Hematopoietic multipotent progenitor cell treated with erythropoietin and hydrocortisone succinate and interleukin-3 and kit ligand, for 6 days (in vitro differentiated cells): ENCODE data around the gene FBXO40.
"Not testable (repeated sequence)": the region's sequence is repeated elsewhere in the genome, so short reads cannot be mapped to it uniquely, and the experiment has no call there.

ENCODE experiments used
- DNase-seq: peaks from one replicate; pipeline ENCODE4 v3.0.0-alpha.2; 2015

The FBXO40 gene

GRCh38 chr3:121592856-121593702 lies at the start of gene FBXO40:
FBXO40 (plus strand) TSS chr3:121593379; CDS start chr3:121620576, 27,197 bp downstream.
- DNase-seq: no peak

DNA sequence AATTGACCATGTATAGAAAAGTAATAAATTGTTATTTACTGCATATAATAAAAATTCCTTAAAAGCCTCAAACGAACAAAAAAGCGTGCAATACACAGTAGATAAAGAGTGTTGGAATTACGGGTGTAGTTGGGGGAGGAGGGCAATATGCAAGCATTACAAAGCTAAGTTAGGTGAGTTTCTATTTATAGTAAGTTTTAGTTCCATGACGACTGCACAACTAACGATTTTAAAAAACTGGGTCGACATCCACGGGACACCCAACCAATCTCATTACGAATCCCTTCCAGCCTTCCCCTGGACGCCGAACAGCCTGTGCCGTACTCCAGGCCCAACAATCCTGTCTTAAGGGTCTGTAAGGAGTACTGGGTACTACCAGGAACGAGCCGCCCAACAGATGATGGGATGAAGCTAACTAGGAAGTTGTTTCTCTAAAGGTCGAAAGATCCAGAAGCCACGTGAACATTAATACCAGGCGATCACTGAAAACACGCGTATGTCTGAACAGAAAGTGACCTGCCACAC lies 48.1 kb upstream of the FBXO40 start:
- peak; percentile 55 for DNase-seq

DNA sequence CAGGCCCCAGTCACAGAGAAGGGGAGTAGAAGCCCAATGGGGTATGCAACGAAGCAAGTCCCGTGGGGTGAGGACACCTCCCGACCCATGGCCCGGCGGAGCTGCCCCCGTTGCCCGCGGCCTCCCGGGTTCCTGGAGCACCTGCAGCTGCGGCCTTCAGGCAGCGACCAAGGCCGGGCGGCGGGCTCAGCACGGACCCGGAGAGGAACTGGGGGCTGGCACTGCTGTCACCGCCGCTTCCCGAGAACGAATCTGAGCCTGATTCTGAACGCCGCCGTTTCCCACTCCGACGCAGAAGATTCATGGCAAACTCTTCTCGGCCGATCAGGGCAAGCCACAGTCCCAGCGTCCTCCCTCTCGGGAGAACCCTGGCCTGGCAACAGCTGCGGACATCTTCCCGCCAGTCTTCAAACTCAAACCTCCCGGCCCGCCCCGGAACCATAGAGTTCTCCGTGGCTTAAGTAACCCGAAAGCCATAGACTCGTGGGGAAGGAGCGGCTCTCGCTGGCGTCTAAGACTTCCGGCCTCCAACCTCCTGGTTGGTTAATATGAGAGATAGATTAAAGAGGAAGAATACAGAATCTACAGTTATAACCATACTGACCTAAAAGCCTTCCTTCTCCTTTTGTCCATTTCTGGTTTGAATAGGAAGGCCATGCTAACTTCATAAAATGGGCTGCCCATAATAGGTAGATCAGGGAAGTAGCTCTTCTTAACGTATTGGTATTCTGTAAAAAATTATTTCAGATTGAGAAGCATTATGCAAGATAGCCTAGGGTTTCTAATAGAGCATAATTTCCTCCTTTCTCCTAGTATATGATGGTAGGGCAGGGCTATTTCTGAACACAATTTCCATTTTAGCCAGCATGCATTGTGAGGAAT lies 47.4 kb upstream of the FBXO40 start, which contains the start of gene POLQ:
POLQ (minus strand) TSS at position 415 of the 882 bp plus-strand sequence; CDS start at position 304, 111 bp downstream.
- DNase-seq: peak; percentile 99

GRCh38 chr3:121552379-121552778 lies 40.8 kb upstream of the FBXO40 start:
- no peak for DNase-seq

DNA sequence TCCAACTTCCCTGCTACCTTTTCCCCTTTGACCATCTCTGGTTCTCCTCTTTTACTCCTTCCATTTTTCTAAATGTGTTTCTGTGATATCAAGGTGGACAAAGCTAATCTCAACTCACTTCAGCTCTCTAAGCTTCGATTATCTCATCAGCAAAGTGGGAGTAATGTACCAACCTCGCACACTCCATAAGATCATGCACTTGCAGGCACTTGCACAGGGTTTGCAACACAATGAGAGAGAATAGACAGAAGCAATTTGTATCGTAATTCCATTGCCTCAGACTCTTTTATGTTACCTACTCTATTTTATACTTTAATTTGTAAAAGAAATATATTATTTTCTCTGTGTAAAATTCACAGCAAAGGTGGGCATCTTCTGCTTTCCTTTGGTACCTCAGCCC lies 40.4 kb upstream of the FBXO40 start:
- DNase-seq: no peak

DNA sequence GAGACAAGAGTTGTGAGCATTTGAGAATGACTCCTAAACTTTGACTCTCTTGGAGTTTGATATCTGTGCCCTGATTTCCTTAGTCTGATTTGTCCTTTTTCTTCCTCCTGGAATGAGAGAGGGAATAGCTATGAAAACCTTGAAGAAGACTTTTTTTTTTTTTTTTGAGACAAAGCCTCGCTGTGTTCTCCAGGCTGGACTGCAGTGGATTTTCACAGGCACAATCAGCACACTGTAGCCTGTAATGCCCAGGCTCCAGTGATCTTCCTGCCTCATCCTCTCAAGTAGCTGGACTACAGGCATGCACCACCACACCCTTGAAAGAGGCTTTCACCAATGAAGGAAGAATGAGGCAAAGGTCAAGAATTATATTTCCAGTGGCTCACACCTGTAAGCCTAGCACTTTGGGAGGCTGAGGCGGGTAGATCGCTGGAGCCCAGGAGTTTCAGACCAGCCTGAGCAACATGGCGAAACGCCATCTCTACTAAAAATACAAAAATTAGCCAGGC lies 35.7 kb upstream of the FBXO40 start:
- no peak for DNase-seq

DNA sequence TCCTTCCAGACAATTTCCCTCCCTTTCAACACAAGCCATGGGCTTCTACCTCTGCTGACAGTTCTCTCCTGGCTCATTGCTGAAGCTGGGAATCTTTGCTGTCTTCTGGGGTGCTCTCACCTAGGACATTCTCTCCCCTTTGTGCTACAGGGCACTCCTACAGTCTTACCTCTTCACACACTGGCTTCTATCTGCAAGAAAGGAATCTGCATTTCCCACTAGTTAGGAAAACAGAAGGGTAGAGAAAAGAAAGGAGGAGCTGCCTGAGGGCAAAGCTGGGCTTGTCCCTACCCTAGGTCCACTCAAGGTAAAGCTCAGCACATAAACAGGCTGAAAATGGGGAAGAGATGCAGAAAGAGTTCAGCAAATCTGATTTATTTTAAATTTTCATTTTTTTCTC lies 31.0 kb upstream of the FBXO40 start:
- DNase-seq: no peak

DNA sequence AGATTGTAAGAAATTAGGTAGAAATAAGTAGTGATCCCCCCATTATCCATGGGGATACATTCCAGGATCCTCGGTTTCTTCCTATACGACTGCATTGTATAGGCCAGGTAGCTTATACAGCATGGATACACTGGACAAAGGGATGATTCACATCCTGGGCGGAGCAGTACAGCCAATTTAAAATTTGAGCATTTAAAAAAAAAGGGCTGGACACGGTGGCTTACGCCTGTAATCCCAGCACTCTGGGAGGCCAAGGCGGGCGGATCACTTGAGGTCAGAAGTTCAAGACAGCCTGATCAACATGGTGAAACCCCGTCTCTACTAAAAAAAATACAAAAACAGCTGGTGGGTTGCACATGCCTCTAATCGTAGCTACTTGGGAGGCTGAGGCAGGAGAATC lies 26.4 kb upstream of the FBXO40 start:
- DNase-seq: no peak

GRCh38 chr3:121567649-121568048 lies 25.5 kb upstream of the FBXO40 start, which contains the start of gene ARGFX:
ARGFX (plus strand) TSS chr3:121567949; CDS start chr3:121570714, 2,765 bp downstream.
- DNase-seq: no peak

DNA sequence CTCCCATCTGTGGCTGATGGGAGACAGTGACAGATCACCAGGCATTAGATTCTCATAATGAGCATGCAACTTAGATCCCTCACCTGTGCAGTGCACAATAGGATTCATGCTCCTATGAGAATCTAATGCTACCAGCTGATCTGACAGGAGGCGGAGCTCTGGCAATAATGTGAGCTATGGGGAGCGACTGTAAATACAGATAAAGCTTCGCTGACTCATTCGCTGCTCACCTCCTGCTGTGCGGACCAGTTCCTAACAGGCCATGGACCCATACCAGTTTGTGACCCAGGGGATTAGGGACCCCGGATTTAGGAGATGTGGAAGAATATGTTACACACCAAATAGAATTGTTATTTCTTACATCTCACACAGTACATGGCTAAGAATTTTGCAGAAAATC lies 18.7 kb upstream of the FBXO40 start:
- peak; percentile 75 for DNase-seq

GRCh38 chr3:121581691-121582090 lies 11.5 kb upstream of the FBXO40 start:
- DNase-seq: no peak

GRCh38 chr3:121584418-121584817 lies 8.8 kb upstream of the FBXO40 start:
- no peak for DNase-seq

DNA sequence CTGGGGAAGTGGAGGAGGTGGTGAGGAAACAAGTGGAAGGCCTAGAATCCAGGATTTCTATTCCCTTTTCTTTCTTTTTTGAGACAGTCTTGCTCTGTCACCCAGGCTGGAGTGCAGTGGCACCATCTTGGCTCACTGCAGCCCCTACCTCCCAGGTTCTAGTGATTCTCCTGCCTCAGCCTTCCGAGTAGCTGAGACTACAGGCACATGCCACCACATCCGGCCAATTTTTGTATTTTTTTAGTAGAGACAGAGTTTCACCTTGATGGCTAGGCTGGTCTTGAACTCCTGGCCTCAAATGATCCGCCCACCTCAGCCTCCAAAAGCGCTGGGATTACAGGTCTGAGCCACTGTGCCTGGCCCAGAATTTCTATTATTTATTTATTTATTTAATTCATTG lies 627 bp downstream of the FBXO40 start:
- not testable (repeated sequence) for DNase-seq

- no peak for DNase-seq
These were observed 1.7 kb downstream of the FBXO40 start for GRCh38 chr3:121594850-121595249.

- DNase-seq: no peak
These were observed 2.7 kb downstream of the FBXO40 start for GRCh38 chr3:121595765-121596406.

DNA sequence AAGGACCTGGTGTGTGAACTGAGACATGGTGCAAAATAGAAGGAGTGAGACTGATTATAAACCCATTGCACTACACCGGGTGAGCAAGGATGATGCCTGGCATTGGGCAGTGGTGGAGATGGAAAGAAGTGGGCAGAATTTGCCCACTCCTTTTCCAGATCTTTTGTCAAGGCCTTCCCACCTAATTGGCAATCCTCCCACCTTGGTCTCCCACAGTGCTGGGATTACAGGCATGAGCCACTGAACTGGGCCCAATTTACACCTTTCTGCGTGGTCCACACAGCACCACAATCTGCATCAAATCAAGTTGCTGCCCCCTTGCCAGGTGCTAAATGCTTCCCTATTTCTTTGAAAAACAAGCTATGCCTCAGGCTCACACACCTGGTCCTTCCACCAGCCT lies 5.4 kb downstream of the FBXO40 start:
- no peak for DNase-seq

DNA sequence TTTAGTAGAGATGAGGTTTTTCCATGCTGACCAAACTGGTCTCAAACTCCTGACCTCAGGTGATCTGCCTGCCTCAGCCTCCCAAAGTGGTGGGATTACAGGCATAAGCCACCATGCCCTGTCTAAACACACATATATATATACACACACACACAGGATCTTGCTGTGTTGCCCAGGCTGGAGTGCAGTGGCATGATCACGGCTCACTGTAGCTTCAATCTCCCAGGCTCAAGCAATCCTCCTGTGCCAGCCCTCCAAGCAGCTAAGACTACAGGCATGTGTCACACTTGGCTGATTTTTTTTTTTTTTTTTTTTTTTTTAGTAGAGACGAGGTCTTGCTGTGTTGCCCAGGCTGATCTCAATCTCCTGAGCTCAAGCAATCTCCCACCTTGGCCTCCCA lies 6.7 kb downstream of the FBXO40 start:
- not testable (repeated sequence) for DNase-seq

GRCh38 chr3:121601212-121601812 lies 8.1 kb downstream of the FBXO40 start:
- DNase-seq: no peak

- no peak for DNase-seq
These were observed 11.6 kb downstream of the FBXO40 start for GRCh38 chr3:121604759-121605158.

DNA sequence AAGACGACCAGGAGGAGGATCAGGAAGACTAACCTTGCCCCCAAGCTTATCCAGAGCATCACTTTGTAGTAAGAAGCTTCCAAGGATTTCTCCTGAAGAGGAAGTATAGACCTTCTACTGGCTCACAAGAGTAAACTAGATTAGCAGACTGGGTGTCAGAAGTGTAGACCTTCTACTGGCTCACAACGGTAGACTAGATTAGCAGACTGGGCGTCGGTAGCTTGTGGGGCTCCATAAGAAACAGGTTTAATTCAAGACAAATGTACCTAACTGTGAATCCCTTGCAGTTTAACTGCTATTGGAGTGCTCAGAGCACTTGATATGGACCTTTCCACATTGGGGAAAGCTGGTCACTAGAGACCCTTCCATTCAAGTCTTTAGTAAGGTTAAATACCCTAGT lies 12.9 kb downstream of the FBXO40 start:
- peak; percentile 51 for DNase-seq

DNA sequence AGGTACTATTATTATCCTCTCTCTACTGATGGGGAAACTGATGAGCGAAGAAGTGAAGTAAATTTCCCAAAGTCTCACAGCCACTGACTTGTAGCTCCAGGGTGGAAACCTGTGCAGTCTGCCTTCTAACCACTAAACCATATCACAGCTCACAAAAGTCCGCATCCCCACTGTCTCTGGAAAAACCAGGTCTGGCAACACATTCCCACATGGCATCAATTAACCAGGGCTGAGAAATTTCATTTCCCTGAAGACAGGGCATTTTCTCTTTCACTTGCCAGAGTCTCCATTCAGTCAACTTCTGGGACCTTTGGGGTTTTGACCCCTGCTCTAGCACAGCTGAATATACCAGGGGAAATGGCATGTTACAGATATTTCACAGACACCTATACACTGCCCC lies 26.5 kb downstream of the FBXO40 start:
- no peak for DNase-seq

DNA sequence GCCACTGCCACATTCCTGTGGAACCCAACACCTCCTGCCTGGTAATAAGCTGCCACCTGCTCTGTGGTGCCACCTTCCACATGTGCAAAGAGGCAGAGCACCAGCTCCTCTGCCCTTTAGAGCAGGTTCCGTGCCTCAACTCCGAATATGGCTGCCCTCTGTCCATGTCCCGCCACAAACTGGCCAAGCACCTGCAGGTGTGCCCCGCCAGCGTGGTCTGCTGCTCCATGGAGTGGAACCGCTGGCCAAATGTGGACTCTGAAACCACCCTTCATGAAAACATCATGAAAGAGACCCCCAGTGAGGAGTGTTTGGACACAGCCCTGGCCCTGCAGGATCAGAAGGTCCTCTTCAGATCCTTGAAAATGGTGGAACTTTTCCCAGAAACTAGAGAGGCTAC lies 28.3 kb downstream of the FBXO40 start:
- no peak for DNase-seq
